GM21360 (cell line): ENCODE data around the gene RREB1.

Source experiments
- ATAC-seq: cut with Tn5 transposase; IDR thresholded peaks from one replicate; pipeline ENCODE4 v1.9.1; 2021; ENCODE audit warnings: mild to moderate bottlenecking, moderate library complexity; ENCODE audit not compliant: unreplicated experiment

RREB1 gene

DNA sequence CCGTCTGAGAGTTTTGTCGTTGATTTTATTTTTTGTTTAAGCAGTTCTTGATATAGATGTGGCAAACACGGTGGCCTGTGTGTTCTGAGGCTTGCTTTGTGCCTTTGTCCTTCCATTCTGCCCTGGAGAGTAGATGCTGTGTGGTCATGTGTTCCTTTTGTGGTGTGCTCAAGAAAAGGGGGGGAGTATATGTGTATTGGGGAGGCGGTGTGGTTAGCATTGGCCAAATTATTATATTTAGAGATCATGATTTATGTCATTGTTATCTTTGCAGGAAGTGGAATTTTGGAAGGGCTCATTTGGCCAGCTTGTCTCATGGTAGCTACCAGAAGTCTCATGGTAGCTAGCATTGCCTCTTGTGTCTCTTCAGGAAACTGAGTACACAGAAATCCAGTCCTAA, 16.4 kb downstream of the RREB1 start:
- no peak for ATAC-seq

DNA sequence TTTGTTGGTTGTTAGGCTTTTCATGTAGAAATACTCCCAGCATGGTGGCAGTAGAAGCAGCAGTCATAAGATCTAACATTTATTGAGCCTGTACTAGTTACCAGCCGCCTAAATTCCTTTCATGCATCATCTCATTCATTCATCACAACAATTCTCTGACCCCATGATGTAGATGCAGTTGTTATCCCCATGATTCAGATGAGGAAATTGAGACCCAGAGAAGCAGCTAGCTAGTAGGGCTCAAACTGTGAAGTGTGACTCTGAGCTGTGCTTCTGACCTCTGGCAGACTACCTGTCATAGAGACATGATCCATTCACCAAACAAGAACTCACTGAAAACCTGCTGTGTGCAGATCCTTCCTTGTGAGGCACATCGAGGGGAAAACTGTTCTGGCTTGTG, 16.9 kb downstream of the RREB1 start:
- no peak for ATAC-seq

GRCh38 chr6:7125290-7125689, 17.5 kb downstream of the RREB1 start:
- no peak for ATAC-seq

DNA sequence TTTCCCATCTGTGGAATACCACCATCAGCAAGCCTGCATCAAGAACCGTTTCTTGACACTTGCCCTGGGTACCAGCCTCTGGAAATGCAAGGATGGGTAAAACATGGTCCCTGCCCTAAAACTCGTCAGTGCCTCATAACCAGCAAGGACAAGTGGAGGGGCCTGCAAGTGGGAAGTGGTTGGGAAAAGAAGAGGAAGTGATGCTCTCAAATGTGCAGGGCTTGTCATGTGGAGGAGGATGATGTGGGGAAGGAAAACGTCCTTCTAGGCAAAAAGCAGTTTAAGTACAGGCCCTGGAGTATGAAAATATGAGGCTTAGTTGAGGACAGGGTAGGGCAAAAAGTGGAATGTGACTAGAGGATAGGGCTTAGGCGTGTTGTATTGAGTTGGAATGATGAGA, 19.0 kb downstream of the RREB1 start:
- ATAC-seq, result no peak

DNA sequence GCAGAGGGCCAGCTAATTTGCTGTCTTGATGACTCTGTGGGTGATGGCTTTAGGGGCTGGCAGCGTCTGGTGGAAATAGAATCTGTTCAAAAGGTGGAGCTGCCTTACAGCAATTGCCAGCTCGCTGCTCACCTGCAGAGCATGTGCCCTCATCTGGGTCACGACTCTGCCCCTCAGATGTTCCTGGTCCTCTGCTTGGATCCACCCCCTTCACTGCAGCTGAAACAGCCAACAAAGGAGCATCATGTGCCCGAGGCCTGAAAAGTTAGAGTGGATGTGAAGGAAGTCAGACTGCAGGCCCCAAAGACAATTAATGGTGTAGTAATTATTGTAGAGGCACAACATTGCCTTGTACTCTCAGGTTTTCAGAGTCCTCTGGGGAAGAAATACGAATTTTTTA, 19.9 kb downstream of the RREB1 start:
- ATAC-seq, result no peak

DNA sequence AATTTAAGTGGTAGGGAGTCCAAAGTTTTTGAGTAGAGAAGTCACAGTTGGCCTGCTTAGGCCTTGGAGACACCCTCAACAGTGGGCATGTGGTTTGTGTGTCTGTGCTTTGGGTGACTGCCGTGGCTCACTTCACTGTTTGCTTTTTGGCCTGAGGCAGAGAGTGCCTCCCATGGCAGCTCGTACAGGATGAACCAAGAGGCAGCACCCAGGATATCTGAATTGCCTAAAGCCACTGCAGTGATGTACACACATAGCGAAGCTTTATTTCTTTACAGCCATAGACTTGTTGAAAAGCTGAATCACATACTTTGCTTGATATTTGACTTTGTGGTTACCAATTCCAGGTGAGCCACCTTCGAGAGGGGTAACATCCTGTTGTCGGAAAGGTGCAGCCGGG, 21.6 kb downstream of the RREB1 start:
- no peak for ATAC-seq

DNA sequence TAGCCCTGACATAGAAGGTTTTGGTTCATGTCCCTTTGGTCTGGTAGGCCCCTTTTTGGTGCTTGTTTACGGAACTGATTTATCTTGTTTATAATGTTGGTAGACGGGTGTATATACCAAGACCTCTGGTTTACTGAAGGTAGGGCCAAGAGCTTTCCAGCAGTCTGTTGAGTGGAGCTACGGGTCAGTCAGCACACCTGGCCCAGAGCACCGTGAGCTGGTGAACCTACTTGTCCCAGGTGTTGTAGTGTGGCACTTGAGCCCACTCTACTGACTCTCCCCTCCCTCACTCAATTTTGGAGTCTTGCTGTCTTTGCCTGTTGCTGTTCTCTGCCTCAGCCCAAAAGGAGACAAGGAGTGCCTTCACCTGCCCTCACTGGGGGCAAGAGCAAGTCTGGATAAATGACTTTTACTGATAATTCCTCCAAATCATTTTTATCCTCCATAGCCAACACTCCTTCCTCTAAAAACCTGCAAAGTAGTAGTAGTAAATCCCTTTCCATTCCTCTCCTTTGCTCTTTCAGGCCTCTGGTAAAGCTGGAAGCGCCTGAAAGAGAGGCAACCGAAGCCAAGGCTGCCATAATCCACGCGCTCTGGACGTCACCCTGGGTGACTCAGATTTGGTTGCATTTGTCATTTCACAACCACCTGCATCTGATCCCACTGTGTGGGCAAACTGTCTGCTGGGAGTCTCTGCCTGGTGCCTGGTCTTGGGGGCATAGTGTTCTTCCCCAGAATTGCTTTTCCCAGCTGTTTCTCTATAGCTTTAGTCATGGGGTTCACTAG, 22.2 kb downstream of the RREB1 start:
- ATAC-seq, result no peak

GRCh38 chr6:7131390-7131789, 23.6 kb downstream of the RREB1 start:
- ATAC-seq, result no peak

- ATAC-seq, result no peak
Measured at GRCh38 chr6:7132398-7133035, 24.8 kb downstream of the RREB1 start.

- ATAC-seq, result no peak
Measured at GRCh38 chr6:7134999-7135745, 27.4 kb downstream of the RREB1 start.

- no peak for ATAC-seq
Measured at GRCh38 chr6:7135755-7136154, 28.0 kb downstream of the RREB1 start.

DNA sequence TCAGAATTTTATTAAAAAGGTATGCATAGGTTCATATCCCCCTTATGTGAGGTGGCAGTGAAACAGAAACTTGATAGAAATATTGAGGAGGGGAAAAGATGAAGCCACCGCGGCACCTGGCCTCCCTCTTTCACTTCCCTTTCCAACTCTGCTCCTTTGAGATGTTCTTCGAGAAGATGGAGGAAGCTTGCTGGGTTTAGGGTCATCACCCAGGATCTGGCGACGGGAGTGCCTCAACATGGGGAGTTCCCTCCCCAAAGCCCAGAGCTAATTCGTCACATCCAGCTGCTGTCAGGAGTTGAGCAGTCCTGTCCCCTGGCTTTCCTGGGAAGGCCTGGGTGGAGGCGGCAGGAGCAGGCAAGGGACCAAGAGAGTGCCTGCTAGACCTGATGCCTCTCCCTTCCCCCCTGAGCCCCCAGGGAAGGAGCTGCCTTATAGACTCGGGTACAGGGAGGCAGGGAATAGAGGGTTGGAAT, 29.1 kb downstream of the RREB1 start:
- ATAC-seq, result peak; percentile 30

DNA sequence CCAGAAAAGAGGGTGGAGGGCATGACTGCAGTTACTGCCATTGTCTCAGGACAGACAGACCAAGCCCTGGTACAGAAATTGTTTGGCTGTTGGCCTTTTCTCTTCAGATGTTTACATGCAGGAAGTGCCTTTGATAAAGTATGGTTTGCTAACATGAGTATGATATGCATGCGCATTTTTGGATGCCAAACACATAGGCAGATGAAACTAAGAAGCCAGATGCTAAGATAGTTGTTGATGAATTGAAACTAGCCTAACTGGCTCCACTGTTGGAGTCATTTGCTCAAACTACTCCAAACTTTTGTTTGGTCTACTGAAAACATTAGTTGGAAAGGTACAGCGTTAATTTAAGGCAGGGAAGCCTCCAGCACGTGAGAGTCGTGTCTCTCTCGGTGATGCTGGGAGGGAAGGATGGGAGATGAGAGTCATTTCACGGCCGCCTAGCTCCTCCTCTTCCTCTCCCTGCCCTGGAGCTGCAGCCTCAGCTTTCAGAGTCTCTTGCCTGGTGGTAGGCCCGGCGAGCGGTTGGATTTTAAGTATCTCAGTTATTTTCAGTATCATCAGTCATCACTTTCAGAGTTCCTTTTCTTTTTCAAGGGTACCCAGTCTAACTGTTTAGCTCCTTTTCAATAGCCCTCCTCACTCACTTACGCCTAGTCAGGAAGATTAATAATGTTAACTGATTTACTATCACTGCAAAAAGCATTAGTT, 29.7 kb downstream of the RREB1 start:
- ATAC-seq, result peak; percentile 42

- no peak for ATAC-seq
Measured at GRCh38 chr6:7138046-7138531, 30.3 kb downstream of the RREB1 start.

- no peak for ATAC-seq
Measured at GRCh38 chr6:7138921-7139358, 31.2 kb downstream of the RREB1 start.

DNA sequence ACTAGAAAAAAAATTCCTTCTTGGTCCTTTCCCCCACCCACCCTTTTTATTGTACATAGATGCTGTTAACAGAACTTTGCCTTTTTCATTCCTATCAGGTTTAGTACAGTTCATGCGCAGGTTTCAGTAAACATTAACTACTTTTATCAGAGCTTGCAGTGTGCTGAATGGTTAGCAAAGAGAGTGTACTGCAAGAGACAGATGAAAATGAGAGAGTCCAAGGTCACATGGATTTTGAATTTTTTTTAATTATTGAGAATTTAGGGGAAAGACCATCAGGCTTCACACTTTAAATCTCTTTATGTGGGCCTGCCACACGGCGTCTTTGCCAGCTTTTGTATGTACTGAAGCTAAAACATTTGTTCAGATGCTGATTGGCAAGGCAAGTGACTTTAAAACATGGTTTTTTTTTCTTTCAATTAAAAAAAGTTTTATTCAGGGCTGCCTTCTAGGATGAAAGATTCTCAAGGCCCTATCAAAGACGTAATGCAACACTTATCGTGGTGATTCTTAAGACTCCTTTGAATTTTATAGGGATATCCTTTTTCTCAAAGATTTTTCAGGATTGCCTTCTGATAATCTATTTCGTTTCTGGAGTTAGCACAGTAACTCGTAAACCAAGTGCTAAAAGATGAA, 32.2 kb downstream of the RREB1 start:
- no peak for ATAC-seq

GRCh38 chr6:7140631-7141378, 33.0 kb downstream of the RREB1 start:
- ATAC-seq, result peak; percentile 42

- no peak for ATAC-seq
Measured at GRCh38 chr6:7142228-7142801, 34.6 kb downstream of the RREB1 start.

DNA sequence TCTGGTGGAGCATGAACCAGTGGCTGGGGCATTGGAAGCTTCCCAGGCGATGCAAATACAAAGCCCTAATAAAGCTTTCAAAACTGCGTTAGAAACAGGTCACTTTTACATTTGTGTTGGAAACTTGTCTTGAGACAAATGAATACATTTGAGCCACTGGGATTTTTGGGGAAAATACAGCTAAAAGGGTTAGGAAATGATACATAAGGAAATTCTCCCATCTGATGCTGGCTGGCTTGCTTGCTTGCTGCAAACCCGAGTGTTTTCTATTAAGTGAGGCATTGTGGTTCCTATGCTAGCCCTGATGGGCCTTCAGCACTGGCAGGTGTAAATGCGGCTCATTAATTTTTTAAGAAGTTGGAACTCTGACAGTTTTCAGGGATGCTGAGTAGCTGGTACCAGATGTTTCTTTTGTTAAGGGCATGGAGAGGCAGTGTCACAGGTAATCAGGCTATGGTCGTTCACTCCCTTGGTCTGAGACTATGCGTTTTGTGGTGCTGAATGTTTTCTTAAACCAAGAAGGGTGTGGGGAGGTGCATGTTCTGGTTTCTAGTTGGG, 35.2 kb downstream of the RREB1 start:
- no peak for ATAC-seq
